Measurements from ENCODE around the gene HEXD. TPM values are rescaled to one million over a fixed set of nuclear protein-coding genes. Genes with fewer than 3 reads are reported as not detected.
A peak's percentile ranks its signal among the peaks of the same experiment; 100 is the strongest.

Gene HEXD
- total RNA-seq, 4 donors from 2014 or later, result 15.9 to 53.7 (median 39.8) TPM

GRCh38 chr17:82392209-82392920, 25.8 kb upstream of the HEXD start:
- Histone ChIP-seq H3K9me3 (no peaks in the 10 kb centered on the region), H3K4me3 (no peak overlapping the region), H3K27me3 (no peaks in the 10 kb centered on the region), H3K27ac (no peak overlapping the region), H3K4me1 (no peaks in the 10 kb centered on the region), H3K36me3 (no peaks in the 10 kb centered on the region)
- no peak for DNase-seq
- intact Hi-C loops (cut with DNase I; ENCODE audit: low total_unique reads), result no loop called here
- TF ChIP-seq POLR2A (IDR thresholded peaks at IDR 0.05), result no peak
- no peak for TF ChIP-seq CTCF (IDR thresholded peaks at IDR 0.05)

GRCh38 chr17:82392941-82393340, 25.2 kb upstream of the HEXD start:
- intact Hi-C loops (cut with DNase I; ENCODE audit: low total_unique reads), result no loop called here
- no peak overlapping the region for H3K4me3 ChIP-seq
- H3K27ac ChIP-seq, result no peak overlapping the region
- no peaks in the 10 kb centered on the region for H3K27me3 ChIP-seq
- H3K36me3 ChIP-seq, result no peaks in the 10 kb centered on the region
- no peaks in the 10 kb centered on the region for H3K9me3 ChIP-seq
- H3K4me1 ChIP-seq, result no peaks in the 10 kb centered on the region
- no peak for DNase-seq
- TF ChIP-seq POLR2A (IDR thresholded peaks at IDR 0.05) (no peak), CTCF (IDR thresholded peaks at IDR 0.05) (no peak)

GRCh38 chr17:82394278-82394677, 23.9 kb upstream of the HEXD start:
- no peak overlapping the region for H3K27ac ChIP-seq
- no peak overlapping the region for H3K4me3 ChIP-seq
- no peaks in the 10 kb centered on the region for H3K9me3 ChIP-seq
- TF ChIP-seq POLR2A (IDR thresholded peaks at IDR 0.05), result no peak
- H3K27me3 ChIP-seq, result no peaks in the 10 kb centered on the region
- no peaks in the 10 kb centered on the region for H3K4me1 ChIP-seq
- DNase-seq, result no peak
- intact Hi-C loops (cut with DNase I; ENCODE audit: low total_unique reads), result no loop called here
- no peaks in the 10 kb centered on the region for H3K36me3 ChIP-seq

GRCh38 chr17:82396601-82397435, 21.3 kb upstream of the HEXD start:
- Histone ChIP-seq H3K27ac (peak overlapping the region; percentile 32 to 68), H3K4me3 (no peak overlapping the region), H3K36me3 (no peaks in the 10 kb centered on the region), H3K9me3 (no peaks in the 10 kb centered on the region), H3K27me3 (no peaks in the 10 kb centered on the region), H3K4me1 (no peaks in the 10 kb centered on the region)
- intact Hi-C loops (cut with DNase I; ENCODE audit: low total_unique reads), result no loop called here
- DNase-seq, result peak in 1 of 2 donors; percentile 33
- no peak for TF ChIP-seq CTCF (IDR thresholded peaks at IDR 0.05)
- no peak for TF ChIP-seq POLR2A (IDR thresholded peaks at IDR 0.05)

GRCh38 chr17:82397449-82398335, 20.5 kb upstream of the HEXD start:
- no peak overlapping the region for H3K27ac ChIP-seq
- no peaks in the 10 kb centered on the region for H3K27me3 ChIP-seq
- intact Hi-C loops (cut with DNase I; ENCODE audit: low total_unique reads), result no loop called here
- H3K4me3 ChIP-seq, result no peak overlapping the region
- no peaks in the 10 kb centered on the region for H3K9me3 ChIP-seq
- TF ChIP-seq POLR2A (IDR thresholded peaks at IDR 0.05) (no peak), CTCF (IDR thresholded peaks at IDR 0.05) (no peak)
- no peaks in the 10 kb centered on the region for H3K4me1 ChIP-seq
- no peaks in the 10 kb centered on the region for H3K36me3 ChIP-seq
- no peak for DNase-seq

Measured in uterus (tissue), 4 donors.